Activated gamma-delta T cell treated with Interleukin-2 at 50 U/mL for 16 hours (primary cell): ENCODE data around the gene ALKBH3.
A peak's percentile ranks its signal among the peaks of the same experiment; 100 is the strongest.

Experiments used
- DNase-seq: peaks from one replicate; pipeline ENCODE4 v3.0.0-alpha.2; 2020

Gene ALKBH3

GRCh38 chr11:43880640-43881159 is at the start of gene ALKBH3:
Gene ALKBH3, plus strand, starts transcription at chr11:43880831. Its CDS starts 1,822 bp downstream, at chr11:43882653.
- peak; percentile 90 for DNase-seq

GRCh38 chr11:43830928-43831440 is 49.6 kb upstream of the ALKBH3 start:
- peak; percentile 3 for DNase-seq

- DNase-seq = no peak
Measured at GRCh38 chr11:43832536-43832935, 48.1 kb upstream of the ALKBH3 start.

- DNase-seq = no peak
Measured at GRCh38 chr11:43833657-43834073, 47.0 kb upstream of the ALKBH3 start.

- DNase-seq = no peak
Measured at GRCh38 chr11:43834286-43834685, 46.3 kb upstream of the ALKBH3 start.

- DNase-seq = no peak
Measured at GRCh38 chr11:43835104-43835503, 45.5 kb upstream of the ALKBH3 start.

- DNase-seq = no peak
Measured at GRCh38 chr11:43837879-43838278, 42.8 kb upstream of the ALKBH3 start.

GRCh38 chr11:43842021-43842420 is 38.6 kb upstream of the ALKBH3 start:
- no peak for DNase-seq

- no peak for DNase-seq
Measured at GRCh38 chr11:43845816-43846215, 34.8 kb upstream of the ALKBH3 start.

GRCh38 chr11:43852057-43852636 is 28.5 kb upstream of the ALKBH3 start:
- peak; percentile 51 for DNase-seq

- DNase-seq = no peak
Measured at GRCh38 chr11:43853781-43854180, 26.9 kb upstream of the ALKBH3 start.

- no peak for DNase-seq
Measured at GRCh38 chr11:43856993-43857392, 23.6 kb upstream of the ALKBH3 start.

GRCh38 chr11:43861141-43861540 is 19.5 kb upstream of the ALKBH3 start:
- no peak for DNase-seq

GRCh38 chr11:43866520-43866919 is 14.1 kb upstream of the ALKBH3 start:
- DNase-seq = no peak

GRCh38 chr11:43866969-43867368 is 13.7 kb upstream of the ALKBH3 start:
- DNase-seq = no peak

- peak; percentile 16 for DNase-seq
Measured at GRCh38 chr11:43868852-43869567, 11.6 kb upstream of the ALKBH3 start.

GRCh38 chr11:43871051-43871450 is 9.6 kb upstream of the ALKBH3 start:
- no peak for DNase-seq

- no peak for DNase-seq
Measured at GRCh38 chr11:43872995-43873394, 7.6 kb upstream of the ALKBH3 start.

GRCh38 chr11:43874078-43874477 is 6.6 kb upstream of the ALKBH3 start:
- no peak for DNase-seq

- no peak for DNase-seq
Measured at GRCh38 chr11:43874738-43875137, 5.9 kb upstream of the ALKBH3 start.

- no peak for DNase-seq
Measured at GRCh38 chr11:43879789-43880639, 617 bp upstream of the ALKBH3 start.

GRCh38 chr11:43892851-43893250 is 12.2 kb downstream of the ALKBH3 start:
- no peak for DNase-seq

- no peak for DNase-seq
Measured at GRCh38 chr11:43894546-43894945, 13.9 kb downstream of the ALKBH3 start.
